ENCODE results near the gene CDKL2. TPM values are rescaled to one million over a fixed set of nuclear protein-coding genes. Genes with fewer than 3 reads are reported as not detected.

Gene CDKL2
- total and polyA plus RNA-seq, 2 of the 8 experiments (the other 6 are each of a cell fraction or from before 2014, with no cell fraction given), result 1.4 to 2.1 TPM

DNA sequence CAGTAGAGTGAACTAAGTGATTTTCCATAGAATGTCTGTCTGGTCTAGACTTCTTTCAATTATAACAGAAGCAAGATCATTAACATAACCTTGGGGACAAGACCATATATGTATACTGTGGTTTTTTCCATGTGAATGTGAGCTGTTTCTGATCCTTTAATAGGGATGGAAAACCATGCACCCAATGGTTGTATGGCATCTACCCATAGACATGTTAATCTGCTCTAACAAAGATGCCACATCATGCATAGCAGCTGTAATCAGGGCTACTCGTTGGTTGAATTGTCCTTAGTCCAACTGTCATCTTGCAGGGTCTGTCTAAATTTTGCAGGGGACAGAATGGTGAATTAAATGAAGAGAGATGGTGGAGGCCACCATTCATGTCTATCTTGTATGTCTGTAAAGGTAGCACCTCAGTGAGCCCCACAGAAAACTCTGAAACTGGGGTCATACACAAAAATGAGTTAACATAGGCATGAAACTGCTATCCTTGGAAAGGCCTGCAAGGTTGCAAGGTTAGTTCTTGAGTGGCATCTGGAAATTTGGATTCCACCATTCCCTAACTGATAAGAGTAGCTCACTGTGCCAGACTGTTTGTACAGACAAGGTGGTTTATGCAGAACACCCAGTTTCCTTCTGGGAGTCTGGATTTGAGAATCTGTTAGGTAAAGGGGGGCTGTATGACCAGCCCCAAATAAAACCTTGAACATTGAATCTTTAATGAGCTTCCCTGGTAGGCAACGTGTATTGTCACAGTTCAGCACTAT is 99.6 kb downstream of the CDKL2 start (continued):
- TF ChIP-seq, protein P1, sequence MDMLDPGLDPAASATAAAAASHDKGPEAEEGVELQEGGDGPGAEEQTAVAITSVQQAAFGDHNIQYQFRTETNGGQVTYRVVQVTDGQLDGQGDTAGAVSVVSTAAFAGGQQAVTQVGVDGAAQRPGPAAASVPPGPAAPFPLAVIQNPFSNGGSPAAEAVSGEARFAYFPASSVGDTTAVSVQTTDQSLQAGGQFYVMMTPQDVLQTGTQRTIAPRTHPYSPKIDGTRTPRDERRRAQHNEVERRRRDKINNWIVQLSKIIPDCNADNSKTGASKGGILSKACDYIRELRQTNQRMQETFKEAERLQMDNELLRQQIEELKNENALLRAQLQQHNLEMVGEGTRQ (IDR thresholded peaks at IDR 0.05; ENCODE audit: low read length), result no peak
- TF ChIP-seq SIRT6 (IDR thresholded peaks at IDR 0.05; ENCODE audit: low read length), result no peak
- no peak for TF ChIP-seq KDM5A (IDR thresholded peaks at IDR 0.05; ENCODE audit: low read length)
- no peak for TF ChIP-seq CBX8 (IDR thresholded peaks at IDR 0.05; ENCODE audit: borderline replicate concordance, low read depth, low read length)
- TF ChIP-seq RXRA (IDR thresholded peaks at IDR 0.05; ENCODE audit: insufficient read depth, low read depth, low read length), result no peak
- no peak for TF ChIP-seq YY1 (IDR thresholded peaks at IDR 0.05; ENCODE audit: low read depth, low read length)
- no peak for TF ChIP-seq TAF1 (IDR thresholded peaks at IDR 0.05; ENCODE audit: low read depth, low read length)
- no peak for TF ChIP-seq BACH1 (IDR thresholded peaks at IDR 0.05; ENCODE audit: low read length)
- TF ChIP-seq SRF (IDR thresholded peaks at IDR 0.05; ENCODE audit: low read depth, low read length), result no peak
- no peak for TF ChIP-seq SP1 (IDR thresholded peaks at IDR 0.05; ENCODE audit: low read depth, low read length)

Small RNAs within 50 kb of the gene (small RNA-seq; reads per million reads assigned to genes)
- gene RF00019 (ENCODE audit: insufficient read depth), result not detected

Other genes starting within 250 kb of the CDKL2 start
- 39.8 and 44.0 TPM in 2 replicates for gene RCHY1, start 116.1 kb downstream of the CDKL2 start, total RNA-seq (2021; fragmentation: NEBNext Ultra II Directional; extraction: Animal tissue kit (Norgen Biotek cat#: 25700))
- gene RCHY1, start 116.1 kb downstream of the CDKL2 start, polyA plus RNA-seq (2011; rRNA removed), result 19.7 and 30.3 TPM in 2 replicates
- gene THAP6, start 116.1 kb downstream of the CDKL2 start, total RNA-seq (2021; fragmentation: NEBNext Ultra II Directional; extraction: Animal tissue kit (Norgen Biotek cat#: 25700)), result 8.9 and 9.7 TPM in 2 replicates
- 2.9 and 3.3 TPM in 2 replicates for gene THAP6, start 116.1 kb downstream of the CDKL2 start, polyA plus RNA-seq (2011; rRNA removed)
- not detected in 2 replicates for gene ODAPH, start 74.5 kb downstream of the CDKL2 start, total RNA-seq (2021; fragmentation: NEBNext Ultra II Directional; extraction: Animal tissue kit (Norgen Biotek cat#: 25700))
- not detected in 2 replicates for gene ODAPH, start 74.5 kb downstream of the CDKL2 start, polyA plus RNA-seq (2011; rRNA removed)
- gene G3BP2, start 42.9 kb upstream of the CDKL2 start, total RNA-seq (2021; fragmentation: NEBNext Ultra II Directional; extraction: Animal tissue kit (Norgen Biotek cat#: 25700)), result 378 and 388 TPM in 2 replicates
- gene G3BP2, start 42.9 kb upstream of the CDKL2 start, polyA plus RNA-seq (2011; rRNA removed), result 78.2 and 83.7 TPM in 2 replicates
- 190 and 198 TPM in 2 replicates for gene USO1, start 94.0 kb upstream of the CDKL2 start, total RNA-seq (2021; fragmentation: NEBNext Ultra II Directional; extraction: Animal tissue kit (Norgen Biotek cat#: 25700))
- 39.8 and 57.3 TPM in 2 replicates for gene USO1, start 94.0 kb upstream of the CDKL2 start, polyA plus RNA-seq (2011; rRNA removed)

Data from H1 (cell line).